ENCODE results near the gene FARS2.

FARS2 gene

GRCh38 chr6:5493806-5494205 is 232.5 kb downstream of the FARS2 start:
- in situ Hi-C loops (cut with HindIII; ENCODE audit: low sequenced_read_pairs) = no loop called here

DNA sequence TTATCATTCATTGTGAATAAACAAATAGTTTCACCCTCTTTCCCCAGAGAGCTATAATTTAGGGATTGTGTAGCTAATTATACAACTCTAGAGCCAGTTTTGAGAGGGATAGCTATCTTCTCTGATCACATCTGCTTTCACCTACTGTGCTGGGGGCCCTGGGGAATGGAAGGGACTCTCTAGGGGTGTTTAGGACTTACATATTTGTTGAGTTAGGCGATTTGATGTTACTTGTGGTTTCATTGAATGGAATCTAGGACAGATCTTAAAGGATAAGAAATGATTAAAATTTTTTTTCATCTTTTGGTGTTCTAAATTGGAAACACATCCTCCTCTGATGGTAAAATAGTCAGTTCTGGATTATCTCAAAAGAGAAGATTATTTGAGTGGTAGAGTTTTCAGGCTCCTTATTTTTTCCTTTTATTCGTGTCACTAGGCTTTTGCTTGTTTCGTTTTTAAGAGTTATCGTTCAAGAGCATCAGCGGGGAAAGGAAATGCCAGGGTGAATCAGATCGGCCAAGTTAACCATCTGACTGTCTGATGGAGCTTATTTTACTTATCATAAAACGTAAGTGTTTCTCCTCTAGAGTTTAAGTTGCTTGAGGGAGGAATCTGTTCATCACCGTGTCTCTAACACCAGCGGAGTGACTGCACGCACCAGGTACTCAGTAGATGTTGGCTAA is 236.7 kb downstream of the FARS2 start:
- in situ Hi-C loops (cut with HindIII; ENCODE audit: low sequenced_read_pairs) = no loop called here

GRCh38 chr6:5498579-5498899 is 237.2 kb downstream of the FARS2 start:
- in situ Hi-C loops (cut with HindIII; ENCODE audit: low sequenced_read_pairs) = no loop called here

GRCh38 chr6:5499644-5500306 is 238.5 kb downstream of the FARS2 start:
- in situ Hi-C loops (cut with HindIII; ENCODE audit: low sequenced_read_pairs) = no loop called here

DNA sequence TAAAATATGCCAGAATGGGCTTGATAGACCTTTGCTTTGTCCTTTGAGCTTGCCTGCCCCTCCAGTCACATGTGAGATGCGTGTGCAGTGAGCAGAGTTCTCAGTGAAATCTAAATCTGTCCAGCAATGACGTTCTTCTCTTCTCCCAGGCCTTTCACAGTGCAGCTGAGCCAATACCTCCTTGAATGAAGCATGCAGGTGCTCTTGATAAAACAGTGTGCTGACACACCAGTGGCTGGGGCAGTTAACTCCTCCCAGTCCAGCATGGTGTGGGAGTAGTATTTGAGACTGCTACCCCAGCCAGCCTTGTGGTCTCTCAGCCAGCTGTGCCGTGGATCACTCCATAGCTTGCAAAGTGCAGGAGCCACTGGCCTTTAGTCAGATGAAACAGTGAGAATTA is 240.5 kb downstream of the FARS2 start:
- in situ Hi-C loops (cut with HindIII; ENCODE audit: low sequenced_read_pairs) = no loop called here

DNA sequence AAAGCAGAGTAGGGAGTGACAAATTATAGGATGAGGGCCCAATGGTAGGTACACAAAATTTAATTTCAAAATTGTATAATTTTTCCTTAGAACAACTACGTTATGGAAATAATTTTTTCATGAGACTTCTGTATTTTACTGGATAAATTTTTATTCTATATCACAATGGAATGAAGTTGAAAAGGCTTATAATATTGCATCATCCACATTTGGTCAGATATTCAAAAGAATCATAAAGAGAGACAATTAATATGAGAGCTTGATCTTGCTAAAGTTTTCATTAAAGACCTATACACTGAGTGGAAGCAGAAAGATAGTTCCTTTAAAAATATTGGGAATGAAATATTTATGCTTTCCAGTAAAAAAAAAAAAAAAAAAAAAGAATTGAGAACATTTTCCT is 242.8 kb downstream of the FARS2 start:
- in situ Hi-C loops (cut with HindIII; ENCODE audit: low sequenced_read_pairs) = no loop called here

DNA sequence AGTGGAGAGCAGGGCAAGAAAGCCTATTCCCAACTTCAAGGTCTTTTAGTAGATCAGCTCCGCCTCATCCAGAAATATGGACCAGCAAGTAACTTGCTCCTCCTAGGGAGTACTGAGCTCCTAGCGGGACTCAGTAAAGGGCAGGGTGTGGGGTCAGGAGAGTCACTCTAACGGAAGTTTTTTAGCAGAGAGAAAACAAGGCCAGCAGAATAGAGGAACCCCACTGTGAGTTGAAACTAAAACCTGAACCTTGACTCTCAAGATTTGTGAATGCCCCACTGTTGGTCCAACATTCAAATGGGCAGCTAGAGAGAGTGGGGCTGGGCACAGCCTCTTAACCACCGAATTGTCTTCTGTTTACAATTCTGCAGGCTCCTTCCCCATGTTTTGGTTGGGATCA is 244.8 kb downstream of the FARS2 start:
- in situ Hi-C loops (cut with HindIII; ENCODE audit: low sequenced_read_pairs) = no loop called here

GRCh38 chr6:5506597-5506996 is 245.3 kb downstream of the FARS2 start:
- in situ Hi-C loops (cut with HindIII; ENCODE audit: low sequenced_read_pairs) = no loop called here

GRCh38 chr6:5507131-5507681 is 245.9 kb downstream of the FARS2 start:
- in situ Hi-C loops (cut with HindIII; ENCODE audit: low sequenced_read_pairs) = no loop called here

- in situ Hi-C loops (cut with HindIII; ENCODE audit: low sequenced_read_pairs) = no loop called here
Measured at GRCh38 chr6:5509106-5509505, 247.8 kb downstream of the FARS2 start.

DNA sequence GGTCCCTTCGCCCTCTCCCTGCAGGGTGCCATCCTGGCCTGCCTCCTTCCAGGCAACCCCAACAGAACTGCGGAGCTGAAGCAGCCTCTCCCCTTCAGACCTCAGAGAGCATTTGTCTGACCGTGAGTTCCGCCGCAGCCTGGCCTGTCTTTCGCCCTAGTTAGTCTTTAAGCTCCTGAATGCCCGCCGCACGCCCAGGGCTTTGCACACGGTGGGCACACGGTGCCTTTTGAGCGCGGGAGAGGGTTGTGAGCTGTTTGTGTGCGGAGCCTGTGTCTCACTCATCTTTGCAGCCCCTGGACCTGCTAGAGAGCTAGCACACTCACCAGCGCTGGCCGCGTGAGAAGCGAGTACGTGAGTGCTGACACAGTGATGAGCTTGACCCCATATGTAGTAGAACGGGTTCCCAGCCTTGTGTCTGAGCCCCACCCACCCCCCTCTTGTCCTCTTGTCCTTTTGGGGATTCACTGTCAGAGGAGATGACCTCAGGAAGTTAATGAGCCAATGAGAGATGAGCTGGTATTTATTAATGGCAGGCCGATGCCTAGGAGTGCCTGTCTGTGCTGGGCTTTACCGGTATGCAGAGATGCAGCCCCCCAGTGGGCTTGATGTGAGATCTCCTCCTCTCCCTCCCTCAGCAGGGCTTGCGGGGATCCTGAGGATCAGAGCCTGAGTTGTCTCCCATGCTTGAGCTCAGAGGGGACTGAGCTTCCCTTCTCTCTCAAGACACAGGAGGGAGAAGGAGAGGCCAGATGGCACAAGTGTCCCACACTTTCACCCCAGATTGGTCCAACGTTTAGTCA is 249.2 kb downstream of the FARS2 start:
- in situ Hi-C loops (cut with HindIII; ENCODE audit: low sequenced_read_pairs) = no loop called here

DNA sequence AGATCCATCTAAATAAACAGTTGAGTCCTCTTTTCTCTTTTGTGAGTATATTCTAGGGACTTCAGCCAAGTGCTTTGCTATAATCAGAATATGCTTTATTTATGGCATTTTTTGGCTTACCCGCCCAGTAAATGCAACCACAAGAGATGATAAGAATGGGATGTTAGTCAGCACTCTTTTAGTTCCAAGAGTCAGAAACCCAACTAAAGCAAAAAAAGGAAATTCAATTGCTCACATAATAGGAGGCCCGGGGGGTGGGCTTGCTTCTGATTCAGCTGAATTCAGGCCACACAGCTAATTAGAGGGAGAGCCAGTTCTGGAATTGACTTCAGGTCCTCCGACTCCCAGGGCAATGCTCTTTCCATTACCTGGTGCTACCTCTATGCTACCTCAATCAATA is 250.6 kb downstream of the FARS2 start:
- in situ Hi-C loops (cut with HindIII; ENCODE audit: low sequenced_read_pairs) = no loop called here

DNA sequence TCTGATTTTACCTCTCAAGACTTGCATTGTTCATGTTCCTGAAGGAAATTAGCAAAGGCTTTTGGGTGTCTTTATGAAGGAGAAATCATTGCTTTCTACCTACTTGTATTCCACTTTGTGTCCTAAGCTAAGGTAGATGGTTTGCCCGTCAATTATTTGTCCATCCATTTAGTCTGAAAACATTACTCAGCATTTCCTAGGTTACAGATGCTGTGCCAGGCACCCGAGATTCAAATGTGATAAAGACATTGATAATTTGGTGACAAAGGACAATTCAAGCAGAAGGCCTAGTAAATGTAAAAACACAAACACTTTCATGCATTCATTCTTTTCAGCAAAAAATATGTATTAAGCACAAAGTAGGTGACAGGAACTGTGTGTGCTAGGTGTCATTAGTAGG is 251.1 kb downstream of the FARS2 start:
- in situ Hi-C loops (cut with HindIII; ENCODE audit: low sequenced_read_pairs) = no loop called here

DNA sequence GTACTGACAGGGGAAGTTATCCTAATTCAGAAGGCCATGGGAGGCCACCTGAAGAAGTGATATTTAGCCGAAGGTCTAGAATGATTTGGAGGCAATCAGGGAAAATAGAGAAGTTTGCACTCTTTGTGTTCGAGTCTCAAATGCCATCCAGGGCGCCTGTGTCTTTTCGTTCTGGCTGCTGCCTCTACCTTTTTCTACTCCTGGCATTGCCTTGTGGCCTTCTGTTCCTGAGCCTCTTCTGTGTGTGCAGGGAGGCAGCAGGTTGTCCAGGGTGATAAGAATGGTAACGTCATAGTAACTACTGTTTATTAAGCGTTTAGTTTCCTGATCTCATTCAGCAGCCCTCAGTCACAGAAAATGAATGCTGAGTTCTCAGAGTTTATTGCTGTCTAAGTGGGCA is 252.1 kb downstream of the FARS2 start:
- in situ Hi-C loops (cut with HindIII; ENCODE audit: low sequenced_read_pairs) = no loop called here

GRCh38 chr6:5514353-5514752 is 253.0 kb downstream of the FARS2 start:
- in situ Hi-C loops (cut with HindIII; ENCODE audit: low sequenced_read_pairs) = no loop called here

GRCh38 chr6:5515200-5515599 is 253.9 kb downstream of the FARS2 start:
- in situ Hi-C loops (cut with HindIII; ENCODE audit: low sequenced_read_pairs) = no loop called here

- in situ Hi-C loops (cut with HindIII; ENCODE audit: low sequenced_read_pairs) = no loop called here
Measured at GRCh38 chr6:5516036-5516435, 254.7 kb downstream of the FARS2 start.

GRCh38 chr6:5517796-5518195 is 256.5 kb downstream of the FARS2 start:
- in situ Hi-C loops (cut with HindIII; ENCODE audit: low sequenced_read_pairs) = no loop called here

DNA sequence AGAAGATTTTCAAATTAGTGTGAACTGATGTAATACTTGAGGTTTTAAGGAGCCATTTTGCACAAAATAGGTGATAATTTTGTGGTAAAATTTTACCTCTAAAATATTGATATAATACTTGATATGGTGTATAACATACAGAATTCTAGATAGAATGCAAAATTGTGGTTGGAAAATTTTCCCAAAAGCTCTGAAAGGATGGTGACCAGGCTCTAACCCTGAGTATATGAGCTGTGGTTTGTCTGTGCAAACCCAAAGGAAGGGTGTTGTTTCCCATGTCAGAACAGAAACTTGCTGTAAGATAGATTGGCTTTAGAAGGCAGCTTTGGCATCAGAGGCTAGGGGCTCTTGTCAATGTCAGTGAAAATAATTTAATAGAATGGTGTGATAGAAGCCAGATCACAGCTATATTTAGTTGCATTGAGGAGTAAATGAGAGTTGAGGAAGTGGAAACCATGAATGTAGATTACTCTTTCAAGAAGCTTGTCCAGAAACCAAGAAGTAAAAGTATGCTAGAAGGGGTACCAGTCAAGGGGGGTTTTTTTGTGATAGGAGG is 257.7 kb downstream of the FARS2 start:
- in situ Hi-C loops (cut with HindIII; ENCODE audit: low sequenced_read_pairs) = no loop called here

DNA sequence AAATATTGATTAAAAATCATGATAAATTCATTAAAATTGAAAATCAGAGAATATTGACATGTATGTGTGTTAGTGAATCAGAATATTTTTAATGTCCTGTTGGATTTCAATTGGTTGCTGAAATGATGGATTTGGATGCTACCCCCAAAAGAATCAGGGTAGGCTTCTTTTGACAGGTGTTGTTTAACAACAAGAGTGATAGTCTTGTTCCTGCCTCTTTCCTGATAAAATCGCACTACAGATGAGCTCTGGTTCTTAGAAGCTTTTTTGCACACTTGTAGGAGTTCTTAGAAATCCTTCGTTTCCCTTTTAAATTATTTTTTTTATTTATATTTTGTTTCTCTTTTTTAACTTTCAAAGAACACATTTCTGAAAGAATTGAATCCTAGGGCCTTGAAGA is 259.5 kb downstream of the FARS2 start:
- in situ Hi-C loops (cut with HindIII; ENCODE audit: low sequenced_read_pairs) = no loop called here

DNA sequence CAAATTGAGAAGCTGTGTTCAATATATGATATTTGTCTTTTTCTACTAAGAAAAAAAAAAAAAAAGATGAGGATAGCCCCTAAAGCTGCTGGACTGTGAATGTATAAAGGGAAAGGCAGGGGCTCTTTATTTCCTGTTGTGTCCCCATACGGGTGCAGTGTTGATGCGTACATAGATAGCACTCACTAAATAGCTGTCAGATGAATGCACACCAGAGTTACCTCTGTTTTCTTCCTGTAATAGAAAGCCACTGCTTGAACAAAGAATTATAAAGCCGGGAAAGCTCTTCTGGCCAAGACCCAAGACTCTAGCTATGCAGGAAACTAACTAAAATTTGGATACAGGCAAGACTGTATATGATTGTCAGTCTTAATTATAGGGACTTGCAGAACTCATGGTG is 260.0 kb downstream of the FARS2 start:
- in situ Hi-C loops (cut with HindIII; ENCODE audit: low sequenced_read_pairs) = no loop called here

DNA sequence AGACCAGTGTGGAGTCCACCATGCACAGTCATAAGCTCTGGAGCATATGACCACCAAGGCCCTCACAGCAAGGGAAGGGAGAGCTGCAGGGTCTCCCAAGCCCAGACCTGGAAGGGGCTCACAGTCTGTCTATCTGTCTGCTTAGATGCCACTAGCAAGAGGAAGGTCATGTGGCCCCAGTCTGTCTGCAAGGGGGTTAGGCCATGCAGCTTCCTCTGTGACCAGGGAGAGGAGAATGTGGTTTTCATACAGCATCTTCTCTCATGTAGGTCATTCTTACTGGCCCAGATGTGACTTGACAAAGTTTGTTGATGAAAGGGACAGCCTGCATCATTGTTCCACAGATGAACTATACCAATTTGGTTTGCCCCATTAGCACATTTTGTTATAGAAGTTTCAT is 260.8 kb downstream of the FARS2 start:
- in situ Hi-C loops (cut with HindIII; ENCODE audit: low sequenced_read_pairs) = no loop called here
